ENCODE data around the gene SLC4A4. TPM values are rescaled to one million over a fixed set of nuclear protein-coding genes. Genes with fewer than 3 reads are reported as not detected.

SLC4A4 gene
- total RNA-seq, 1 experiment from 2014 or later, result 1.1 TPM

DNA sequence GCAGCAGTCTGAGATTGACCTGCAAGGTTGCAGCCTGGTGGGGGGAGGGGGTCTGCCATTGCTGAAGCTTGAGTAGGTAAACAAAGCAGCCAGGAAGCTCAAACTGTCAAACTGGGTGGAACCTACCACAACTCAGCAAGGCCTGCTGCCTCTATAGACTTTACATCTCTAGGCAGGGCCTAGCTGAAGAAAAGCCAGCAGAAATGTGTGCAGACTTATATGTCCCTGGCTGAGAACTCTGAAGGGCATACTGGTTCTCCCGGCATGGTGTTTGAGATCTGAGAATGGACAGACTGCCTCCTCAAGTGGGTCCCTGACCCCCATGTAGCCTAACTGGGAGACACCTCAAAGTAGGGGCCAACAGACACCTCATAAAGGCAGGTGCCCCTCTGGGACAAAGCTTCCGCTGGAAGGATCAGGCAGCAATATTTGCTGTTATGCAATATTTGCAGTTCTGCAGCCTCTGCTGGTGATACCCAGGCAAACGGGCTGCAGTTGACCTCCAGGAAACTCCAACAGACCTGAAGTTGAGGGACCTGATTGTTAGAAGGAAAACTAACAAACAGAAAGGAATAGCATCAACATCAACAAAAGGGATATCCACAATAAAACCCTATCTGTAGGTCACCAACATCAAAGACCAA, 277.5 kb downstream of the SLC4A4 start:
- no peaks in the 10 kb centered on the region for H3K36me3 ChIP-seq

More for the DNA sequence above, 277.5 kb downstream of the SLC4A4 start:
- Histone ChIP-seq H3K27me3 (no peaks in the 10 kb centered on the region), H3K4me3 (no peak overlapping the region), H3K9me3 (no peaks in the 10 kb centered on the region)
- no peak for DNase-seq

Measured in MG63 (cell line).